Activated T-cell treated with anti-CD3 and anti-CD28 coated beads, Interleukin-2, amount 50 U/mL, for 72 hours (primary cell): ENCODE measurements around the gene CDC42BPA. TPM values are rescaled to one million over a fixed set of nuclear protein-coding genes. Genes with fewer than 3 reads are reported as not detected.
"Not testable (repeated sequence)": the region's sequence is repeated elsewhere in the genome, so short reads cannot be mapped to it uniquely, and the experiment has no call there.

ENCODE experiments used
- ATAC-seq, 2 donors: fragments of 150-1000 bp; cut with Tn5 transposase; replicated peaks in 1 of 2; 2 replicates each; pipeline ENCODE4 v1.10.0; 2021; ENCODE audit warnings: moderate library complexity in 2 of 2, mild to moderate bottlenecking in 1 of 2
- DNase-seq, 2 donors: peaks; one replicate each; pipeline ENCODE4 v3.0.0; 2021 to 2022; ENCODE audit warnings: mixed read lengths in 1 of 2
- H3K27ac Mint-ChIP-seq: one replicate; pipeline ENCODE4 v1.8.0; 2022; ENCODE audit warnings: mild to moderate bottlenecking, moderate library complexity, mixed read lengths
- H3K27me3 Mint-ChIP-seq: one replicate; pipeline ENCODE4 v1.8.0; 2022; ENCODE audit warnings: low read depth, mixed read lengths
- H3K36me3 Mint-ChIP-seq, 2 donors: one replicate each; pipeline ENCODE4 v1.8.0; 2022; ENCODE audit warnings: mixed read lengths in 2 of 2, mild to moderate bottlenecking in 1 of 2; ENCODE audit not compliant: insufficient read depth in 2 of 2
- H3K4me1 Mint-ChIP-seq: one replicate; pipeline ENCODE4 v1.8.0; 2022; ENCODE audit warnings: low read depth, mixed read lengths
- H3K4me3 Mint-ChIP-seq, 2 donors: one replicate each; pipeline ENCODE4 v1.8.0; 2022; ENCODE audit warnings: mild to moderate bottlenecking in 2 of 2, mixed read lengths in 2 of 2, moderate library complexity in 2 of 2
- H3K9me3 Mint-ChIP-seq, 2 donors: one replicate each; pipeline ENCODE4 v1.8.0; 2022; ENCODE audit warnings: mixed read lengths in 2 of 2
- total RNA-seq, 2 donors: library from RNA; stranded (reverse); gene quantifications; one replicate each; pipeline ENCODE4 v1.2.3, GENCODE V29; 2022

The CDC42BPA gene
- total RNA-seq, 2 donors from 2014 or later = 6.2 to 11.6 TPM

DNA sequence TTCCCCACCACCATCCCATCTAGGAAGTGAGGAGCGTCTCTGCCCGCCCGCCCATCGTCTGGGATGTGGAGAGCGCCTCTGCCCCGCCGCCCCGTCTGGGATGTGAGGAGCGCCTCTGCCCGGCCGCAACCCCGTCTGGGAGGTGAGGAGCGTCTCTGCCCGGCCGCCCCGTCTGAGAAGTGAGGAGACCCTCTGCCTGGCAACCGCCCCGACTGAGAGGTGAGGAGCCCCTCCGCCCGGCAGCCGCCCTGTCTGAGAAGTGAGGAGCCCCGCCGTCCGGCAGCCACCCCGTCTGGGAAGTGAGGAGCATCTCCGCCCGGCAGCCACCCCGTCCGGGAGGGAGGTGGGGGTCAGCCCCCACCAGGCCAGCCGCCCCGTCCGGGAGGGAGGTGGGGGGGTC, 185.6 kb downstream of the CDC42BPA start:
- not testable (repeated sequence) for H3K36me3 Mint-ChIP-seq, ATAC-seq, H3K4me1 Mint-ChIP-seq, H3K27ac Mint-ChIP-seq, H3K9me3 Mint-ChIP-seq, H3K4me3 Mint-ChIP-seq, H3K27me3 Mint-ChIP-seq, DNase-seq

DNA sequence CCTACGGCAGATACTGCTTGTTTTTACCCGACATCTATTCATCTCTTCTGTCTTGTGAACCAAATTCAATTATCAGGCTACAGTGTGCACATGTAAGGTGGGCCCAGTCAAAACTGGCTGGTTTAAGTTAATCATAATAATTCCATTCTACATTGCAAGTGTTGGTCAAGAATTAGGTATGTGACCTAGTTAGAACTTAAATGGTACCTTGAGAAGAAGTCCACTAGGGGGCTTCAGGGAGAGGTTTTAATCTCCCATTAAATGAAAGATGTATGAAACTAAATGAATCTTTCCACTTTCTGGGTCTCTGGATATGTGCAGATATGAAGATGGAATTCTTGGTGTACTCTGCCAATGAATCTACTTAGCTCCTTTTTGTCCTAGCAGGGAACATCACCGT, 187.1 kb downstream of the CDC42BPA start:
- Mint-ChIP-seq H3K4me1 (no peaks in the 10 kb centered on the region), H3K9me3 (no peaks in the 10 kb centered on the region)
- ATAC-seq = no peak

DNA sequence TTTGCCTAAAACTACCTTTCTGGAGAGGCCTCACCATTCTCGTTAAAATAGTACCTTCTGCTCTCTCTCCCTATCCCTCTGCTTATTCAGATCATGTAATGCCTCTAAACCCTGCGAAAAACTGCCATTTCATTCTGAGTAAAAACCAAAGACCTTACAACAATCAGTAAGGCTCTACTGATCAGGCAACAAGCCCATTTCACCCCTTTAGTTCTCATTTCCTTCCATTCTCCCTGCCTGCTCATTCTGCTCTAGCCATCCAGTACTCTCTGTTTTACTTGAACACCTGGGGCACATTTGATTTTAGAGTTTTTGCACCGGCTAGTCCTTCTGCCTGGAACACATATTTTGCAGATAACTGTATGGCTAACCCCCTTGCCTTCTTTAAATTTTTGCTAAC, 190.4 kb downstream of the CDC42BPA start:
- Mint-ChIP-seq H3K9me3 (no peaks in the 10 kb centered on the region), H3K27me3 (no peaks in the 10 kb centered on the region), H3K36me3 (no peaks in the 10 kb centered on the region), H3K27ac (no peak overlapping the region), H3K4me1 (no peaks in the 10 kb centered on the region), H3K4me3 (no peak overlapping the region)
- no peak for ATAC-seq
- DNase-seq = no peak

More for the DNA sequence above, 187.1 kb downstream of the CDC42BPA start:
- Mint-ChIP-seq H3K4me3 (no peak overlapping the region), H3K27me3 (no peaks in the 10 kb centered on the region), H3K27ac (no peak overlapping the region), H3K36me3 (peaks cover 0 to 1% of the 10 kb centered on the region in 2 donors)
- no peak for DNase-seq

DNA sequence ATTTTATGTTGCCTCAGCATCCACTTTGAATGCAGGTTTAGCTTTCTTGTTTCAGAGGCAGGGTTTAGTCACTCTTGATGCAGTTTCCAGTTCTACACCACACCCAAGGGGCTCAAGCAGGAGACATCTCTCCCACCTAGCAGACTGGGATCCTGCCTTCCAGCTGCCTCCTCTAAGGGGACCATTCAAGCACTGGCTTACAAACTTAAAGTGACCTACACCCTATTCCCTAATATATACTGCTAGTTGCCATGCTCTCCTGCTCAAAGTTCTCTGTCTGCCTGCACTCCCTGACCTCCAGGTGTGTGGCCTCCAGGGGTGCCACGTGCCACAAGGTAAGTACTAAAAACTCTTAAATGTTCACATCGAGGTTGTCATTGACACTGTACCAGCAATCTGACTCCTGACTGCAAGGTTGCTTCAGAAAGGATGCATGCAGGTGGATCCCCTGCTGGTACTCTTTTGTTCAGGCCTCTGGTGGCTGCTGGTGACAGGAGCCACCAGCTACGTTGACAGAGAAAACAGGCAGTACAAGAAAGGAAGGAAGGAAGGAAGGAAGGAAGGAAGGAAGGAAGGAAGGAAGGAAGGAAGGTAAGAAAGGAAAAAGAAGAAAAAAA, 192.3 kb downstream of the CDC42BPA start:
- Mint-ChIP-seq H3K27me3 (no peaks in the 10 kb centered on the region), H3K27ac (no peak overlapping the region), H3K4me3 (no peak overlapping the region), H3K36me3 (no peaks in the 10 kb centered on the region), H3K4me1 (no peaks in the 10 kb centered on the region), H3K9me3 (no peaks in the 10 kb centered on the region)
- DNase-seq = no peak
- ATAC-seq = no peak

DNA sequence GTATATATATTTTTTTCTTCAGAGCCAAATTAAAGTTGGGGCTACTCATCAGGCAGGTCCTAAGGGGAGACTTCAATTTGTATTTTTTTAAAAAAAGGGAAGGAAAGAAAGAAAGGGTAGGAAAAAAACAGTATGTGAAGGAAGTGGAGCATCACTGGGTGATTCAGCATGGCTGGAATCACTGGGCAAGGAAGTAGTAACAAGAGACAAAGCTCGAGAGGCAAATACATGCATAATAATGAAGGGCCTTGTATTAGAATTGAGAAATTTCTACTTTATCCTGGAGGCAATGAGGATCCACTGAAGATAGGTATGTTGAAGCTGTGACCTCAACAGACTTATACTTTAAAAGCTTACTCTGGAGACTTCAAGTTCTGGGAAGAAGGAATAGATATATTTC, 193.8 kb downstream of the CDC42BPA start:
- H3K4me1 Mint-ChIP-seq = no peaks in the 10 kb centered on the region
- ATAC-seq (no peak), DNase-seq (no peak)
- no peak overlapping the region for H3K4me3 Mint-ChIP-seq
- no peaks in the 10 kb centered on the region for H3K36me3 Mint-ChIP-seq
- no peak overlapping the region for H3K27ac Mint-ChIP-seq
- H3K9me3 Mint-ChIP-seq = no peaks in the 10 kb centered on the region
- H3K27me3 Mint-ChIP-seq = no peaks in the 10 kb centered on the region

DNA sequence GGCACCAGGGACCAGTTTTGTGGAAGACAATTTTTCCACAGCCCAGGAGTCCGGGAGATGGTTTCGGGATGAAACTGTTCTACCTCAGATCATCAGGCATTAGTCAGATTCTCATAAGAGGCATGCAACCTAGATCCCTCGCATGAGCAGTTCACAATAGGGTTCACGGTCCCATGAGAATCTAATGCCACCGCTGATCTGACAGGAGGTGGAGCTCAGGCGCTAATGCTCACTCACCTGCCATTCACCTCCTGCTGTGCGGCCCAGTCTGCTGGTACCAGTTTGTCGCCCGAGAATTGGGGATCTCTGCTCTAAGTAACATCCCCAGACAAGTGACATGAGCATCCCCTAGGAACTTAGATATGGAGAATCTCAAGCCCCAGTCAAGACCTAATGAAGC, 197.5 kb downstream of the CDC42BPA start:
- Mint-ChIP-seq H3K36me3 (no peaks in the 10 kb centered on the region), H3K9me3 (no peaks in the 10 kb centered on the region), H3K27me3 (no peaks in the 10 kb centered on the region), H3K4me3 (no peak overlapping the region), H3K27ac (no peak overlapping the region), H3K4me1 (no peaks in the 10 kb centered on the region)
- DNase-seq (no peak), ATAC-seq (no peak)

DNA sequence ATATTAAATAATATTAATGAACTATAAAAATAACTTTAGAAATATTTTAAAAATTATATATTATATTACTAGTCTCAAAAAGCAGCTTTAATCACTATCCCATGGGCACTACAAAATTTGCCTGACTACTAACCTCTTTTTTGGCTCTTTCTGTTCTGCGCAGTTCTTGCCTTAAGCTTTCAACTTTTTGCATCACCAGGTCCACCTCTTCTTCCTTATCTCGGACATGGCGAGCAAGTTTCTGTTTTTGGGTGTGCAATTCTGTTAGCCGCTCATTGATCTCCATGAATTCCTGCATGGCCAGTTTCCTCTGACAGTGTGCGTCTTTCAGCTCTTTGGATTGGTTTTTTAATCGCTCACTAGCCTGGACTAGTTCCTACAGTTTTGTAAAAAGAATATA, 205.8 kb downstream of the CDC42BPA start:
- ATAC-seq (no peak), DNase-seq (no peak)

DNA sequence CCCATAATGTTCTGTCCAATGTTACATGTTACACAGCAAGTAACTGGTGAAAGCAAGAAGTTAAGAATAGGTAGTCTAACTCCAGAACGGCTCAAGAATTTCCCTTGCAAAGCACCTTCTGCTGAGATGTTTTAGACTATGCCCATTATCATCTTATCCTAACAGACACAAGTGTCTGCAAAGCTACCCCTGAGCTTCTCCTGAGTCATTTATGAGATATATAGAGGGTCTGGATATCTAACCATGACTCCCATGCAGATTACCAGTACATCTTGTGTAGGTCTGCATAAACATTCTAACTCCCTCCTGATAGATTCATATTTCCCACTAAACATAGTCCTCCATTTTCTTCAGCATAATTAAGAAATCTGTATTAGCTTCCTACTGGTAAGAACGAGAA, 206.5 kb downstream of the CDC42BPA start:
- Mint-ChIP-seq H3K4me1 (no peaks in the 10 kb centered on the region), H3K9me3 (no peaks in the 10 kb centered on the region), H3K4me3 (no peak overlapping the region), H3K36me3 (no peaks in the 10 kb centered on the region), H3K27ac (no peak overlapping the region), H3K27me3 (peaks cover 14% of the 10 kb centered on the region)
- no peak for DNase-seq
- ATAC-seq = no peak

More for the DNA sequence above, 205.8 kb downstream of the CDC42BPA start:
- H3K36me3 Mint-ChIP-seq = no peaks in the 10 kb centered on the region
- no peak overlapping the region for H3K27ac Mint-ChIP-seq
- H3K4me3 Mint-ChIP-seq = no peak overlapping the region
- H3K4me1 Mint-ChIP-seq = no peaks in the 10 kb centered on the region
- peaks cover 14% of the 10 kb centered on the region for H3K27me3 Mint-ChIP-seq
- no peaks in the 10 kb centered on the region for H3K9me3 Mint-ChIP-seq

DNA sequence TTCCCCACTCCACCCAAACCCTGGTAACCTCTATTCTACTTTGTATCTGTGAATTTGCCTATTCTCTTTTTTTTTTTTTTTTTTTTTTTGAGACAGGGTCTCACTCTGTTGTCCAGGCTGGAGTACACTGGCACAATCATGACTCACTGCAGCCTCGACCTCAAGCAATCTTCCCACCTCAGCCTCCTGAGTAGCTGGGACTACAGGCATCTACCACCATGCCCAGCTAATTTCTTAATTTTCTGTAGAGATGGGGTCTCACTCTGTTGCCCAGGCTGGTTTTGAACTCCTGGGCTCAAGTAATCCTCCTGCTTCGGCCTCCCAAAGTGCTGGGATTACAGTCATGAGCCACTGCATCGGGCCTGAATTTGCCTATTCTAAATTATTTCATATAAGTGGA, 213.0 kb downstream of the CDC42BPA start:
- not testable (repeated sequence) for DNase-seq, ATAC-seq, H3K4me3 Mint-ChIP-seq, H3K9me3 Mint-ChIP-seq, H3K27me3 Mint-ChIP-seq, H3K4me1 Mint-ChIP-seq, H3K36me3 Mint-ChIP-seq, H3K27ac Mint-ChIP-seq

DNA sequence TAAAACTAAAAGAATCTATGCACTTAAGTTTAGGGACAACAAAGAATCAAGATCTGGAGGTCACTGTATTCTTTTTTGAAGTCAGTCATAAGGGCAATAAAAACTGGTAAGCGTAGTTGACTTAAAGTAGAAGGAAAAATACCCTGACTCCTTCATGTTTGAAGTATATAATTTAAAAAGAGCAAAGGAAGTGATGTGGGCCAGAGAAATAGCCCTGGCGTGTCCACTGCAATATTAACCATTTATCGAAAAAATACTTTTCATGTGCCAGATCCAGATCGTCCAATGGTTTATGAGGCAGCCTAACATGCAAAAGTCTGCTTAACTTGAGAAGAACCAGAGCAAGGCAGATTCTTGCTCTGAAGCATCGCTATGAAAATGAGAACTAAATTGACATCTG, 216.2 kb downstream of the CDC42BPA start:
- H3K27ac Mint-ChIP-seq = no peak overlapping the region

DNA sequence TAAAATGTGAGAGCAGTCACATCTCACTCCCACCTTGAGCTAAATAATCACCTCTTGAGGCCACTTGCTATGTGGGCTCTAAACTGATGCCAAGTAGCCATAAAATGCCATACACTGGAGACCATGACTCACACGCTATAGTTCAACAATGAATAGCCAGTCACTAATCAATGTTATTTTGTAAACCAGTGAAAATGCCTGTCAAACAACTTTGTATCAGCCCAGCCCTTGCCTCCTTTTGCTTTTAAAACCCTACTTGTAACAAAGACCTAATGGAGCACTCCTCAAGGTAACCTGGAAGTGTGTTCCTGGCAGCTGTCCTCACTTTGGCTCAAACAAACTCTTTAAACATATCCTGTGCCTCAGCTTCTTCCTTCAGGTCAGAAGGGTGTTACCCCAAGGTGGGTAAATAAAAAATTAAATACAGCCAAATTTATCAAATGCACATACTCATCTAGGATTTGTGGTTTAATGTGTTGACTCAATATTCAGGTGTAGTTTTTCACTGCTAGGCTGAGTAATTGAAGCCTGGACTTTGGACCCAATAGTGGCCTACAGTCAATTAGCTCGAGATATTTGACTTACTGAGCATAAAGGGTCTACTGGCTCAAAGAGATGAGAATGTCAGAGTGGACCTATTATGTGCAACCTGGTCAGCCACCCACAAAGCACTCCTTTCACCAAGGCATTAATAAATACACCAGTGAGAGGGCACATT, 223.9 kb downstream of the CDC42BPA start:
- Mint-ChIP-seq H3K4me1 (no peaks in the 10 kb centered on the region), H3K36me3 (peaks cover 0 to 2% of the 10 kb centered on the region in 2 donors), H3K9me3 (no peaks in the 10 kb centered on the region), H3K27ac (no peak overlapping the region), H3K4me3 (no peak overlapping the region), H3K27me3 (no peaks in the 10 kb centered on the region)
- ATAC-seq (no peak), DNase-seq (no peak)

More for the DNA sequence above, 216.2 kb downstream of the CDC42BPA start:
- no peaks in the 10 kb centered on the region for H3K9me3 Mint-ChIP-seq
- no peaks in the 10 kb centered on the region for H3K4me1 Mint-ChIP-seq
- H3K27me3 Mint-ChIP-seq = no peaks in the 10 kb centered on the region
- no peak overlapping the region for H3K4me3 Mint-ChIP-seq
- H3K36me3 Mint-ChIP-seq = no peaks in the 10 kb centered on the region
- DNase-seq (no peak), ATAC-seq (no peak)

DNA sequence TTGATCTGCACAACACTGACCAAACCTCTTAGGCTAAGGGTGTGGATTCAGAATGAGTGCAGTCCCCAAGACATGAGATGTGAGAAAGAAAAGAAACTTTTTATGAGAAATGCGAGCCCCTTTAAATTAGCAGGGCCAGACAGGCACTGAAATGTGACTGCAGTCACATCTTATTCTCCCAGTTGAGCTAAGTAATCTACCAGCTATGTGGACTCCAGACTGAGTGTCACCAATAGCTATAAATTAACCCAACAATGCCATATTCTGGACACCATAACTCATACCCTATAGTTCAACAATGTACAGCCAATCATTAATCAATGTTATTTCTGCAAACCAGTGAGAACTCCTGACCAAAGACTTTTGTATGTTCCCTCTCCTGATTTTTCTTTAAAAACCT, 225.0 kb downstream of the CDC42BPA start:
- H3K27me3 Mint-ChIP-seq = no peaks in the 10 kb centered on the region
- ATAC-seq (no peak), DNase-seq (no peak)
- H3K36me3 Mint-ChIP-seq = peaks cover 0 to 2% of the 10 kb centered on the region in 2 donors
- H3K4me3 Mint-ChIP-seq = no peak overlapping the region
- H3K4me1 Mint-ChIP-seq = no peaks in the 10 kb centered on the region
- no peaks in the 10 kb centered on the region for H3K9me3 Mint-ChIP-seq
- H3K27ac Mint-ChIP-seq = no peak overlapping the region

DNA sequence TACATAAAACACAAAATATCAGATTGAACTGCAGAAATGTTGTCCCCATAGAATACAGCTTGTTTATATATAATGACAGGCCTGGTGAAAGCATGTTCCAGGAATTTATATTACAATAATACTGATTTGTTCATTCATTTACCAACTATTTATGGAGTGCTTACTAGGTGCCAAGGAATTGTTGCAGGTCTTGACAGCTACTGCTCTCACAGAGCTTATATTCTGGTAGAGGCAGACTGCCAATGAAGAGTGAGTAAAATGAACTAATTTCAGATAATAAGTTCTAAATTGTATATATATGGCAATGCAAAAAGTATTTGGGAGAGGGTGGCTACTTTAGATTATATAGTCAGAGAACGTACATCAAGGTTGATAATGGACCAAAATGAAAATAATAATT, 226.2 kb downstream of the CDC42BPA start:
- Mint-ChIP-seq H3K27ac (no peak overlapping the region), H3K4me1 (no peaks in the 10 kb centered on the region)

DNA sequence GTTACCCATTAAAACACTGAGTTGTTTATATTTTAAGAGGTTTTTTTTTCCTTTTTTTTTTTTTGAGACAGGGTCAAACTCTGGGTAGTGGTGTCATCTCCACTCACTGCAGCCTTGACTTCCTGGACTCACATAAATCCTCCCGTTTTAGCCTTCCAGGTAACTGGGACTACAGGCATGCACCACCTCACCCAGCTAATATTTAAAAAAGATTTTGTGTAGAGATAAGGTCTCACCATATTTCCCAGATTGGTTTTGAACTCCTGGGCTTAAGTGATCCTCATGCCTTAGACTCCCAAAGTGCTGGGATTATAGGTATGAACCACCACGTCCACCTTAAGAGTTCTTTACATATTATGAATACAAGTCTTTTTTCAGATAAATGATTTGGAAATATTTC, 231.7 kb downstream of the CDC42BPA start:
- no peaks in the 10 kb centered on the region for H3K27me3 Mint-ChIP-seq
- peaks cover 3% of the 10 kb centered on the region in 2 donors for H3K9me3 Mint-ChIP-seq
- no peak overlapping the region for H3K4me3 Mint-ChIP-seq
- no peak overlapping the region for H3K27ac Mint-ChIP-seq
- ATAC-seq (no peak), DNase-seq (no peak)
- peaks cover 2 to 12% of the 10 kb centered on the region in 2 donors for H3K36me3 Mint-ChIP-seq
- no peaks in the 10 kb centered on the region for H3K4me1 Mint-ChIP-seq

More for the DNA sequence above, 226.2 kb downstream of the CDC42BPA start:
- Mint-ChIP-seq H3K4me3 (no peak overlapping the region), H3K36me3 (peaks cover 0 to 2% of the 10 kb centered on the region in 2 donors), H3K9me3 (no peaks in the 10 kb centered on the region), H3K27me3 (no peaks in the 10 kb centered on the region)
- ATAC-seq (no peak), DNase-seq (no peak)
